Measurements from ENCODE around the gene CDK5RAP1.

CDK5RAP1 gene

DNA sequence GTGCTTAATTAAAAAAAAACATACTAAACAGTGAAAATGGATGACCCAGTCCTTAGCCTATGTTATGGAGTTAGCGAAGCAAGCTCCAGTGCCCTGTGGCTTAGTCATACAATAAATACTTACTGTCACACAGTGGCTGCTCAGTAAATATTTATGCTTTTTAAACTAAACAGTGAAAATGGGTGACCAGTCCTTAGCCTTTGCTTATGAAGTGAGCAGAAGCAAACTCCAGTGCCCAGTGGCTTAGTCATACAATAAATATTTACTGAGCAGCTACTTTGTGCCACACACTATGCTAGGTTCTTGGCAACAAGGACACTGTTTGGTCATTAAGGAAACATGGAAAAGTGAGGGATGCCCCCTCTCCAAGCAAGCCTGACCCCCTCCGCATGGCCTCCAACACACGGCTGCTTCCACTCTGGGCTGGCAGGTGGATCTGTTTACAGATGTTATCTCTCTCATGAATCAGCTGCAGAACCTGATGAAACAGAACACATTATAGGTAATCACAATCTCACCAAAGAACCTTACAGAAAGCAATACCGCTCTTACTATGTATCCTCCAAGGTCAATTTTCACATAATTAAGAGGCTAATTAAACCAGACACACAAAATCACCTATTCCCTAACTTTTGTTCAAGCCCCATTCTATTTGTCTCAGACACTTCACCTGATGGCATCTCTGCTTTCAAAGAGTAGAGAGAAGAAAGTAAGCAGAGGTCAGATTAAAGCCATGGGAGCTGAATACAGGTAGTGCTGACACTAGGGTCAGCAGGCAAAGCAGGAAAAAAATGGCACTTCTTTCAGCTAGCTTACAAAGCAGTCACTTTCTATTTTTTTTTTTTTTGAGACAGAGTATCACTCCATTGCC lies 27.3 kb downstream of the CDK5RAP1 start:
- Mint-ChIP-seq H3K4me1 (ENCODE audit: low read depth) (peaks cover 47% of the 10 kb centered on the region), H3K27me3 (ENCODE audit: low read depth) (no peaks in the 10 kb centered on the region), H3K36me3 (ENCODE audit: low read depth) (peaks cover 31% of the 10 kb centered on the region), H3K27ac (no peak overlapping the region), H3K4me3 (no peak overlapping the region), H3K9me3 (no peaks in the 10 kb centered on the region)

DNA sequence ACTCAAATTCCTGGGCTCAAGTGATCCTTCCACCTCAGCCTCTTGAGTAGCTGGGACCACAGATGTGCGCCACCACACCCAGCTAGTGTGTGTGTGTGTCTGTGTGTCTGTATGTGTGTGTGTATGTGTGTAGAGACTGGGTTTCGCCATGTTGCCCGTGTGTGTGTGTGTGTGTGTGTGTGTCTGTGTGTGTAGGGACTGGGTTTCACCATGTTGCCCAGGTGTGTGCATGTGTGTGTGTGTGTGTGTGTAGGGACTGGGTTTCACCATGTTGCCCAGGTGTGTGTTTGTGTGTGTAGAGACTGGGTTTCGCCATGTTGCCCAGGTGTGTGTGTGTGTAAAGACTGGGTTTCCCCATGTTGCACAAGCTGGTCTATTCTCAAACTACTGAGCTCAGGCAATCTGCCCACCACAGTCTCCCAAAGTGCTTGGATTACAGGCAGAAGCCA lies 28.3 kb downstream of the CDK5RAP1 start:
- Mint-ChIP-seq H3K27me3 (ENCODE audit: low read depth) (no peaks in the 10 kb centered on the region), H3K9me3 (no peaks in the 10 kb centered on the region), H3K36me3 (ENCODE audit: low read depth) (peaks cover 30% of the 10 kb centered on the region), H3K27ac (peak overlapping the region; percentile 62), H3K4me3 (no peak overlapping the region), H3K4me1 (ENCODE audit: low read depth) (peaks cover 43% of the 10 kb centered on the region)

DNA sequence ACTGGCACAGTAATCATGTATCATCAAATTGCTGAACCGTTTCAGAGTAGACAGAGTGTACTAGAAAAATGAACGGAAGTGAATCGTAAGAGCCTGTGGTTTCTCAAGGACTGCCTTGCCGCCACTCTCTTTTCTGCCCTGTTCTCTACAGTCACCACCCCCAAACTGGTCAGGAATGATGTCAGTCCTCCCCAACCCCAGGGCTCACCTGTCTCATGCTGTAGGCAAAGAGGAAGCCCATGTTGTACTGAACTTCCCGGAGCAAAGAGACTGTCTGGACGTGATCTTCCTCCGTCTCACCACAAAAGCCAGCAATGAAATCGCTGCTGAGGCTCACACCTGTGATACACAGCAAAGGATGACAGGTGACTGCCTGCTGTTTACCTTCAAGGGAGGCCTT lies 31.0 kb downstream of the CDK5RAP1 start:
- Mint-ChIP-seq H3K9me3 (no peaks in the 10 kb centered on the region), H3K4me3 (peak overlapping the region; percentile 60), H3K27me3 (ENCODE audit: low read depth) (no peaks in the 10 kb centered on the region), H3K27ac (peak overlapping the region; percentile 82), H3K36me3 (ENCODE audit: low read depth) (peaks cover 37% of the 10 kb centered on the region), H3K4me1 (ENCODE audit: low read depth) (peaks cover 29% of the 10 kb centered on the region)

DNA sequence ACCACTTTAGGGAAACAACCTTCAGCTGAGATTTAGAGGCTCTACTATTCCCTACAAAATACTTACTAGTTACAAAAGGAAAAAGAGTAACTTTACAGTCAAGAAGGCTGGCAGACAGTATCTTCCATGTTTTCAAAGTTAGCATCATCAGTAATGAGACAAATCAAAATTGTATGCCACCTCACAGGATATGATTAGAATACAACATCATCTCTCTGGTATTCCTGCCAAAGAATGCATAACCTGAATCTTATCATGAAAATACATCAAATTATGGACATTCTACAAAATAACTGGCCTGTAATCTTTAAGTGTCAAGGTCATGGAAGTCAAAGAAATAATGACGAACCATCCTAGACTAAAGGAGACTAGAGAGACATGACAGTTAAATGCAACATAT lies 38.4 kb downstream of the CDK5RAP1 start:
- no peak overlapping the region for H3K4me3 Mint-ChIP-seq
- H3K36me3 Mint-ChIP-seq (ENCODE audit: low read depth): peaks cover 48% of the 10 kb centered on the region
- H3K27me3 Mint-ChIP-seq (ENCODE audit: low read depth): no peaks in the 10 kb centered on the region
- H3K4me1 Mint-ChIP-seq (ENCODE audit: low read depth): no peaks in the 10 kb centered on the region
- no peaks in the 10 kb centered on the region for H3K9me3 Mint-ChIP-seq
- no peak overlapping the region for H3K27ac Mint-ChIP-seq

DNA sequence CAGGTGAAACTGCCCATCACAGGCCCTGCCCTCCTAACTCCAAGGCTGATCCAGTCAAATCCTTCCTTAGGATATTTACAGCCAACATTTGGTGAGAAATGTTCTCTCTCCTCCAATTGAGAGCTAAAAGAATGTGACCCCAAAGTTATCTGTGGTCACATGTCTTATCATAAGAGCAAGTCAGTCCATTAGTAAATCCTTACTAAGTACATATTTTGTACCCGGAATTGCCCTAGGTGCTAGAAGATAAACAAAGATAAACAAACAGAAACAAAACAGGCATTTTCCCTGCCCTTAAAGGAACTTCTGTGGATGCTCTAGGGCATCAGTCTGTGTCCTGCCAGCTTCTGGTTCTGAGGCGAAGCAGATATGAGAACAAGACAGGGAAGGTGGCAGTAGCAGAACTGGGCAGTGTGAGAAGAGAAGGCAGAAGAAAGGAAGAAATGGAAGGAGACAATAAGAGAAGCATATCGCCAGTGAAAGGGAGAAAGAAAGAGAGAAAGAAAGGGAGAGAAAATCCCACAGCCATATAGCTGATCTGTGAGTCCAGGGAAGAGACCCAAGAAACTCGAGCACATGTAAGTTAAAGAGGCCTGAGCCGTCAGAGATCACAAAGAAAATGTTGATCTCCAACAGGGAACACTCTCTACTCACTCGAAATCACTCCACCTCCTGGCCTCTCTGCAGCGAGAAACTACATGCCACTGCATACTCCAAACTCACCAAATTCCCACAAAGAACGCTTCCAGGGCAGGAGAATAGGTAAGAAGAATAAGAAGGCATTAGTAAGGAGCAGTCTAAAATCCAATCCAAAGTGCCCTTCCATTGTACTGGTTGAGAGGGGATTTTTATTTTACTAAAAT lies 41.7 kb downstream of the CDK5RAP1 start:
- no peaks in the 10 kb centered on the region for H3K27me3 Mint-ChIP-seq (ENCODE audit: low read depth)
- no peak overlapping the region for H3K27ac Mint-ChIP-seq
- no peaks in the 10 kb centered on the region for H3K9me3 Mint-ChIP-seq
- peaks cover 36% of the 10 kb centered on the region for H3K36me3 Mint-ChIP-seq (ENCODE audit: low read depth)
- H3K4me1 Mint-ChIP-seq (ENCODE audit: low read depth): no peaks in the 10 kb centered on the region
- no peak overlapping the region for H3K4me3 Mint-ChIP-seq

DNA sequence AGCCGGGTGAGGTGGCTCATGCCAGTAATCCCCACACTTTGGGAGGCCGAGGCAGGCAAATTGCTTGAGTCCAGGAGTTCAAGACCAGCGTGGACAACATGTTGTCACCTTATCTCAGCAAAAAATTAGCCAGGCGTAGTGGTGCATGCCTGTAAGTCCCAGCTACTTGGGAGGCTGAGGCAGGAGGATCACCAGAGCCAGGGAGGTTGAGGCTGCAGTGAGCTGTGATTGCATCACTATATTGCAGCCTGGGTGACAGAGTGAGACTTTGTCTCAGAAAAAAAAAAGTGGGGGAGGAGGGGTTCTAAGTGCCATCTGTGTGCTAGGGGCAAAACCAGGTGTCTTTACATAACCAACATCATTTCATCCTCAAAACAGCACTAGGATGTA lies 48.3 kb downstream of the CDK5RAP1 start:
- Mint-ChIP-seq H3K9me3 (no peaks in the 10 kb centered on the region), H3K4me3 (no peak overlapping the region), H3K27me3 (ENCODE audit: low read depth) (no peaks in the 10 kb centered on the region), H3K36me3 (ENCODE audit: low read depth) (peaks cover 2% of the 10 kb centered on the region), H3K4me1 (ENCODE audit: low read depth) (no peaks in the 10 kb centered on the region), H3K27ac (no peak overlapping the region)

DNA sequence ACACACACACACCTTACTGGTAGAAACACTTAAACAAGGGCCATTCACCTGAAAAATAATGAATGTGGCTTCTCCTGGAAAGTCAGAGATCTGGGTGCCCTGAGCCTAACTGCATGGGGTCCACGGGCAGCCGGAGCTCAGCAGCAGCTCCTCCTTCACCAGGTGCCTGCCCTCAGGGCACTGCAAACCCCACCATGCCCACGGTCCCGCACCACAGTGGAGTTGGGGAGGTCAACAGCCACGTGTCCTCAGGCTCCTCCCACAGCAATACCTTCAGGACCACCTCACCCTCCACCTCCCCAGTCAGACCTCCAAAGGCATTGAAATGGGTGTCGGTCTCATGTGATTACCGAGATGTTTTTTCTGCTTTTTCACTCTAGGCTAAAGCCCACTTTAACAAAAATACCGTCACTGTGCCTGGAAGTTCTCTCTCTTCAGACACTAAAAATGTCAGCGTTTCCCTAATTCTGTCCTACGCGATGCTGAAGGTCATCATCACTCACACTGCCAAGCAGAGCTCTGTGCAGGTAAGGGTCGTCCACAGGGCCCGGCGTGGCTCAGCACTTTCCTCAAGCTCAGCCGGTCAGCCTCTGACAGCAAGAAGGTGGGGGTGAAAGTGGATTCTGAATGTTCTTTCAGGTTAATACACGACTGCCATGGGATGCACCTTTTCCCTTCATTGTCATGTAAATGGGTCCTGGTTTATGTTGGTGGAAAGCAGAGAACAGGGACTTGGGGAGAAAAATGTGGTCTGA lies 48.9 kb downstream of the CDK5RAP1 start:
- H3K36me3 Mint-ChIP-seq (ENCODE audit: low read depth): peaks cover 2% of the 10 kb centered on the region
- H3K4me3 Mint-ChIP-seq: no peak overlapping the region
- no peaks in the 10 kb centered on the region for H3K9me3 Mint-ChIP-seq
- no peaks in the 10 kb centered on the region for H3K4me1 Mint-ChIP-seq (ENCODE audit: low read depth)
- H3K27me3 Mint-ChIP-seq (ENCODE audit: low read depth): no peaks in the 10 kb centered on the region
- H3K27ac Mint-ChIP-seq: no peak overlapping the region

DNA sequence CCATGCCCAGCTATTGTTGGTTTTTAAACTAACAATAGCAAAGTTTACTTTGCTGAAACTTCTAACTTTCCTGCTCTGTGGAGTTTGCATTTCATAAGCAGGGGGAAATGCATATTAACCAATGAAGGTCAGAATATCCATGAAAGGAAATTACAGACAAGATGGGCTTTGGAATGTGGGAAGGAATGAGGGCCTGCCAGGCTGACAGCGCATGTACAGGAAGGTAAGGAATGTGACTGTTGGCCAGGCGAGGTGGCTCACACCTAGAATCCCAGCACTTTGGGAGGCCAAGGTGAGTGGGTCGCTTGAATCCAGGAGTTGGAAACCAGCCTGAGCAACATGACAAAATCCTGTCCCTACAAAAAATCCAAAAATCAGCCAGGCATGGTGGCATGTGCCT lies 49.6 kb downstream of the CDK5RAP1 start:
- no peaks in the 10 kb centered on the region for H3K27me3 Mint-ChIP-seq (ENCODE audit: low read depth)
- no peaks in the 10 kb centered on the region for H3K4me1 Mint-ChIP-seq (ENCODE audit: low read depth)
- no peak overlapping the region for H3K4me3 Mint-ChIP-seq
- H3K36me3 Mint-ChIP-seq (ENCODE audit: low read depth): peaks cover 2% of the 10 kb centered on the region
- no peak overlapping the region for H3K27ac Mint-ChIP-seq
- no peaks in the 10 kb centered on the region for H3K9me3 Mint-ChIP-seq

DNA sequence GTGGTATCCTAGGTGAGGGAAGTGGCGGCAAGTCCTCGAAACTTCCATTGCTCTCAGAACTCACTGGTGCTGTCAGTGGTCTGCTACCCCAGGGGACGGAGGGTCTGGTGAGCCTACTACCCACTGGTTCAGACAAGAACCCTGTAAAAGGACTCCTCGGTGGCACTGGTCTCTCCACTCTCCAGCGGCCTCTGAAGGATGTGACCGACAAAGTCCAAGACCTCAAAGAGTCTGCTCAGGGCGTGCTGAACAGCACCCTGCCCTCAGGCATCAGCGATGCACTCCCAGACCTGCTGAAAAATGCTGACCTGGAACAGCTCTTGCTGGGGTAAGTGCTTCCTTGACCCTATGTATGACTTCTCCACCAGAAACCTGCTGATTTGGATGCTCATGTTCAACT lies 51.8 kb downstream of the CDK5RAP1 start:
- Mint-ChIP-seq H3K27me3 (ENCODE audit: low read depth) (no peaks in the 10 kb centered on the region), H3K4me1 (ENCODE audit: low read depth) (peaks cover 1% of the 10 kb centered on the region), H3K9me3 (no peaks in the 10 kb centered on the region), H3K27ac (no peak overlapping the region), H3K4me3 (no peak overlapping the region), H3K36me3 (ENCODE audit: low read depth) (peaks cover 2% of the 10 kb centered on the region)

DNA sequence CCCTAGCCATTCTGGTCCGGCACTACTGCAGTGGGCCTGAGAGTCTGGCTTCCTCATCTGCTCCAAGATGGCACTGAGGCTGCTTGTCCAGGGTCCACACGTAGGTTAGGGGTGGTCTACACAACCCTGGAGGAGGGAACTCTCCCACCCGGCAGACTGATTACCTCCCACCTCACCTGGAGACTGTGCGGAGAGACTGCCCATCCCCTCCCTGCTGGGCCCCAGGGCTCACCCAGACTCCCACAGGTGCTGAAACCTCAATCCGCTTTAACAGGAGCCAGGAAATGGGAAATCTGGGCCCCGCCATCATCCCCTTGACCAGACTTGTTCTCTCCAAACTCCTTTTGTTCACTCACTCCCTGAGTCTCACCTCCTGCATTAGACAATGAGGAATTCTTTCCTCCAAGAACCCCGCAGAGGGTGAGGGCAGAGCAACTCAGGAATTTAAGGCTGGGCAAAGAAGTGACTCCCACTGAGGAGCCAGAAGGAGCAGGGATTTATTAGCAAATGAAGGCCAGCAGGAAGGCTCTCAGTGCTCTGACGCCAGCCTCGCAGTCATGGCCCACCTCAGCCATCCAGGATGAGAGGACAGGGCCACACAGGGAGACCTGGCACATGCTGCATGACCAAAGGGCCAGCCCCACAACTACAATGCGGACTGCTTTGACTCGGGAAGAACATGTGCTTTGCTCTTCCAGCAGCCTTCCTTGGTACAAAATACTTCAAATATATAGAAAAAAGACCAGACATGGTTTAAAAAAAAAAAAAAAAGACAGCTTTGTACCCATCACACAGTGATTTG lies 53.0 kb downstream of the CDK5RAP1 start:
- Mint-ChIP-seq H3K36me3 (ENCODE audit: low read depth) (peaks cover 2% of the 10 kb centered on the region), H3K4me1 (ENCODE audit: low read depth) (peaks cover 1% of the 10 kb centered on the region), H3K4me3 (no peak overlapping the region), H3K27me3 (ENCODE audit: low read depth) (no peaks in the 10 kb centered on the region), H3K27ac (no peak overlapping the region), H3K9me3 (no peaks in the 10 kb centered on the region)

DNA sequence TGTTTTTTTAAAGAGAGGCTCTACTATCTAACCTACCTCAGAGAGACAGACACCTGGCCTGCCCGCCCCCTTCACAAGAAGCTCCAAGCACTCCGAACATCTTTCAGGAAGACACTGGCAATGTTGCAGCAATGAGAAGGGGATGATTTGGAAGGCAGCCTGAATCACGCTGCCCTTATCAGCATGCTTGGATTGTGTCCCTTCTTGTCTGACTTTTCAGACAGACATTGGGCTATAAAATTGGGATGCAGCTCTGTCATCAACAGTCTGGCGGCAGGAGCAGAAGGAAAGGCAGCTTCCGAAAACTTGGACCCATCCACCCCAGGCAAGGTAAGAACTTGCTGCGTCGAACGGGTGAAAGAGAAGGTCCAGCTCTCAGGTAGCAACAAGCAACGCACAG lies 56.0 kb downstream of the CDK5RAP1 start:
- Mint-ChIP-seq H3K27ac (no peak overlapping the region), H3K27me3 (ENCODE audit: low read depth) (no peaks in the 10 kb centered on the region), H3K4me1 (ENCODE audit: low read depth) (peaks cover 1% of the 10 kb centered on the region), H3K4me3 (no peak overlapping the region), H3K36me3 (ENCODE audit: low read depth) (peaks cover 2% of the 10 kb centered on the region), H3K9me3 (no peaks in the 10 kb centered on the region)

DNA sequence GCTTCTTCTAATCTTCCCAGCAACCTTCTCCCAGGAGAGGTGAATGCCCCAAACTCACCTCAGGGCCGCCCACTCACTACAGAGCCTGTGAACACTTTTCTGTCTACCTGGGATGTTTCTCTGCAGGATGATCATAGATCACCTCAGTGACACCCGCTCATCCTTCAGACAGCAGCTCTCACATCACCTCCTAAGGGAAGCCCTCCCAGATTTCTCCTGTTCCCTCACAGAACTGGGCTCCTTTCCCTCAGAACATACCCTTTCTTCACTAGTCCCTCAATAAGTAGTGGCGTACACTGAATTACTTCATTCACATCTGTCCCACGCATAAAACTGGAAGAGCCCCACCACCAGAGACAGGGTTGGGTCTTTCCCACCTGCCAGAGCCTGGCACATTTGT lies 57.8 kb downstream of the CDK5RAP1 start:
- Mint-ChIP-seq H3K27me3 (ENCODE audit: low read depth) (no peaks in the 10 kb centered on the region), H3K27ac (no peak overlapping the region), H3K36me3 (ENCODE audit: low read depth) (no peaks in the 10 kb centered on the region), H3K4me1 (ENCODE audit: low read depth) (peaks cover 1% of the 10 kb centered on the region), H3K4me3 (no peak overlapping the region), H3K9me3 (no peaks in the 10 kb centered on the region)

DNA sequence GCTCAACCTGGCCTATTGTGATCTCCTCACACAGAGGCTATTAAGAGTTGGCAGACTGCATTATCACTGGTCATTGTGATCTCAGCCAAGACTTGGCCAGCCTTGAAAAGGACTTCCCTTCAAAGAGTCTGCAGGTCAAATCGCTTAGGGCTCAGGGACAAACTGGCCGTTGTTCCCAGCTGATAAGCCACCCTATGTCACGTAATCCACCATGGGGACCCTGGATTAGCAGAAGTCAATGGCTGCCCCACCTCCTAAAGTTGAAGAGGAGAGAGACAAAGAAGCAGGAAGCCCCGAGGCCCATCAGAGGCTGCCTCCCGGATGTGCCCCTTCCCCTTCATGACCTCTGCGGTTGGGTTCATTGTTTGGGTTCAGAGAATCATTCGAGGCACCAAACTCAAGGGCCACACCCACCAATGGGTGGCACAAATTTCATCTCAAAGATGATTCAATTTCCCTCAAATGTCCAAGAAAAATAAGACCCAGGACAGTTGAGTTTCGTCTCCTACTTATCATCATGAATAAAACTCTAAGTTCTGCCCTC lies 61.7 kb downstream of the CDK5RAP1 start:
- H3K27ac Mint-ChIP-seq: no peak overlapping the region
- H3K4me3 Mint-ChIP-seq: no peak overlapping the region
- H3K36me3 Mint-ChIP-seq (ENCODE audit: low read depth): no peaks in the 10 kb centered on the region
- H3K9me3 Mint-ChIP-seq: no peaks in the 10 kb centered on the region
- H3K27me3 Mint-ChIP-seq (ENCODE audit: low read depth): peaks cover 4% of the 10 kb centered on the region
- no peaks in the 10 kb centered on the region for H3K4me1 Mint-ChIP-seq (ENCODE audit: low read depth)

Measured in T-helper 1 cell treated with Interleukin-12 subunit alpha and Interleukin-12 subunit beta and Interleukin-4 antibody, amounts not matched to agents 30 μg/mL and 1 μg/mL, for 36 hours (primary cell).